ENCODE data around the gene VIP.
"Not testable (repeated sequence)": the region's sequence is repeated elsewhere in the genome, so short reads cannot be mapped to it uniquely, and the experiment has no call there.

VIP gene

DNA sequence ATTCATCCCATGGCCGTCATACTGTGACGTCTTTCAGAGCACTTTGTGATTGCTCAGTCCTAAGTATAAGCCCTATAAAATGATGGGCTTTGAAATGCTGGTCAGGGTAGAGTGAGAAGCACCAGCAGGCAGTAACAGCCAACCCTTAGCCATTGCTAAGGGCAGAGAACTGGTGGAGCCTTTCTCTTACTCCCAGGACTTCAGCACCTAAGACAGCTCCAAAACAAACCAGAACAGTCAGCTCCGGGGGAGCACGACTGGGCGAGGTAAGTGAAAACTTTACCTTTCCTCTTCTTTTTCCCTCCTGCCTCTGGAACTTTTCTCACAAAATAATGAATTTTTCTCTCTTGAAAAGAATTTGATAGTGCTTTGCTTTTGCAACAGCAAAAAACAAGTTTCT lies at the start of gene VIP:
Gene VIP (plus strand): TSS at position 104 of the 400 bp plus-strand sequence. CDS start 1,381 bp downstream, outside the sequence.
- Histone ChIP-seq H3K9ac (no peak within 1 kb of the TSS), H3K4me1 (ENCODE audit: low read depth, poor library complexity, severe bottlenecking) (no peaks in the 10 kb centered on the region), H3K27ac (no peak within 1 kb of the TSS), H2AFZ (ENCODE audit: low read depth) (no peak within 1 kb of the TSS), H3K27me3 (ENCODE audit: insufficient read depth, low read depth) (no peaks in the 10 kb centered on the region), H3K79me2 (ENCODE audit: insufficient read depth, low read depth) (no peaks in the 10 kb centered on the region), H3K36me3 (ENCODE audit: insufficient read depth) (no peaks in the 10 kb centered on the region), H3K4me3 (IDR thresholded peaks at IDR 0.05; ENCODE audit: insufficient read depth, low read depth, low read length) (no peak within 1 kb of the TSS), H3K4me2 (no peak within 1 kb of the TSS), H4K20me1 (ENCODE audit: insufficient read depth) (no peaks in the 10 kb centered on the region)
- no peak for TF ChIP-seq CTCF (conservative IDR thresholded peaks at IDR 0.05; ENCODE audit: low read depth, low read length)

DNA sequence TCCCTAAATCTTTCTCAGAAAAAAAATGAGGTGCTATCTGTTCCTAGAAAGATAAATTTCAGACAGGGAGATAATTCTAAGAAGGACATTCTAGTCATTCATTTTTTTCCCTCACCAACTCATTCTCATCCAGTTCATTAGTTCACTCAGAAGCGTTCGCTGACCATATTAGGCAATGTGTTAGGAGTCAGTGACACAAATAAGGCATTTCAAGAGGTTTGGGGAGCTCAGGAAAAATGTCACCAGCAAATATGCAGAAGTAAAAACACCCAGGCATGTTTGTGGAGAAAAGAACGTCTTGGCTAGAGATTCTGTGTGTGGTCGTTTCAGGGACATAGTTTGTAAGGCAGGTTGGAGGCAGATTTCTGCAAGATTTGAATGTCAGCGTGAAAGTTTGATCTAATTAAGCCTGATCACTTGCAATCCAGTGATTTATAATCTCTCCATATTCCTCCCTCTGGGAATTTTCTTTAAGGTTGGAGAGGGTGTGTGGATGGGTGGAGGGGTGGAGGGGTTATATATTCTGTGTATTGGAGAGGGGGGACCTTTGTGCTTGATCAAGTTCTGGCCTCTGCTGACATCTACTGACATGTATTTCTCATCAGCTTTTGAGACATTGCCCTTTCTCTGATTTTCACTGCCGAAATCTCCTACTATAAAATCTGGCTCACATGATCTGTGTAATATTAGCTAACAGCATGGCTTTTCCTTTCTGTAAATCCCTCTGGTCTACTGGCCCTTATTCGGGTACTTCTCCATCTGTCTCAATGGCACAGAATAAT lies 49.3 kb upstream of the VIP start:
- Histone ChIP-seq H3K4me1 (ENCODE audit: low read depth, poor library complexity, severe bottlenecking) (no peaks in the 10 kb centered on the region), H3K27me3 (ENCODE audit: insufficient read depth, low read depth) (no peaks in the 10 kb centered on the region), H3K4me2 (no peak overlapping the region), H4K20me1 (ENCODE audit: insufficient read depth) (no peaks in the 10 kb centered on the region), H3K27ac (no peak overlapping the region), H2AFZ (ENCODE audit: low read depth) (no peak overlapping the region), H3K79me2 (ENCODE audit: insufficient read depth, low read depth) (no peaks in the 10 kb centered on the region), H3K4me3 (IDR thresholded peaks at IDR 0.05; ENCODE audit: insufficient read depth, low read depth, low read length) (no peak overlapping the region), H3K36me3 (ENCODE audit: insufficient read depth) (no peaks in the 10 kb centered on the region), H3K9ac (no peak overlapping the region)
- no peak for TF ChIP-seq CTCF (conservative IDR thresholded peaks at IDR 0.05; ENCODE audit: low read depth, low read length)

GRCh38 chr6:152701863-152702401 lies 48.7 kb upstream of the VIP start:
- Histone ChIP-seq H3K79me2 (ENCODE audit: insufficient read depth, low read depth) (no peaks in the 10 kb centered on the region), H3K4me2 (no peak overlapping the region), H3K4me3 (IDR thresholded peaks at IDR 0.05; ENCODE audit: insufficient read depth, low read depth, low read length) (no peak overlapping the region), H3K4me1 (ENCODE audit: low read depth, poor library complexity, severe bottlenecking) (no peaks in the 10 kb centered on the region), H3K36me3 (ENCODE audit: insufficient read depth) (no peaks in the 10 kb centered on the region), H4K20me1 (ENCODE audit: insufficient read depth) (no peaks in the 10 kb centered on the region), H3K27me3 (ENCODE audit: insufficient read depth, low read depth) (no peaks in the 10 kb centered on the region), H3K9ac (no peak overlapping the region), H3K27ac (no peak overlapping the region), H2AFZ (ENCODE audit: low read depth) (no peak overlapping the region)
- no peak for TF ChIP-seq CTCF (conservative IDR thresholded peaks at IDR 0.05; ENCODE audit: low read depth, low read length)

GRCh38 chr6:152703750-152704149 lies 46.8 kb upstream of the VIP start:
- not testable (repeated sequence) for H3K4me3 ChIP-seq (IDR thresholded peaks at IDR 0.05; ENCODE audit: insufficient read depth, low read depth, low read length); H3K27ac ChIP-seq; H3K27me3 ChIP-seq (ENCODE audit: insufficient read depth, low read depth); H4K20me1 ChIP-seq (ENCODE audit: insufficient read depth); H3K9ac ChIP-seq; H3K4me2 ChIP-seq; H3K4me1 ChIP-seq (ENCODE audit: low read depth, poor library complexity, severe bottlenecking); H3K79me2 ChIP-seq (ENCODE audit: insufficient read depth, low read depth); H2AFZ ChIP-seq (ENCODE audit: low read depth); H3K36me3 ChIP-seq (ENCODE audit: insufficient read depth)

GRCh38 chr6:152705327-152705726 lies 45.3 kb upstream of the VIP start:
- no peak overlapping the region for H2AFZ ChIP-seq (ENCODE audit: low read depth)
- H3K9ac ChIP-seq, result no peak overlapping the region
- no peaks in the 10 kb centered on the region for H3K79me2 ChIP-seq (ENCODE audit: insufficient read depth, low read depth)
- no peak overlapping the region for H3K4me3 ChIP-seq (IDR thresholded peaks at IDR 0.05; ENCODE audit: insufficient read depth, low read depth, low read length)
- no peak for TF ChIP-seq CTCF (conservative IDR thresholded peaks at IDR 0.05; ENCODE audit: low read depth, low read length)
- no peaks in the 10 kb centered on the region for H3K4me1 ChIP-seq (ENCODE audit: low read depth, poor library complexity, severe bottlenecking)
- no peaks in the 10 kb centered on the region for H4K20me1 ChIP-seq (ENCODE audit: insufficient read depth)
- H3K4me2 ChIP-seq, result no peak overlapping the region
- no peaks in the 10 kb centered on the region for H3K27me3 ChIP-seq (ENCODE audit: insufficient read depth, low read depth)
- no peaks in the 10 kb centered on the region for H3K36me3 ChIP-seq (ENCODE audit: insufficient read depth)
- no peak overlapping the region for H3K27ac ChIP-seq
